NCI-H526 treated with DMSO at 0.1 percent for 48 hours (cell line): Measurements from ENCODE around the gene NACC2.
"Not testable (repeated sequence)": the region's sequence is repeated elsewhere in the genome, so short reads cannot be mapped to it uniquely, and the experiment has no call there.

Experiments
- DNase-seq: peaks from one replicate; lab custom pipeline; 2025; lab: John Stamatoyannopoulos, UW

The NACC2 gene

DNA sequence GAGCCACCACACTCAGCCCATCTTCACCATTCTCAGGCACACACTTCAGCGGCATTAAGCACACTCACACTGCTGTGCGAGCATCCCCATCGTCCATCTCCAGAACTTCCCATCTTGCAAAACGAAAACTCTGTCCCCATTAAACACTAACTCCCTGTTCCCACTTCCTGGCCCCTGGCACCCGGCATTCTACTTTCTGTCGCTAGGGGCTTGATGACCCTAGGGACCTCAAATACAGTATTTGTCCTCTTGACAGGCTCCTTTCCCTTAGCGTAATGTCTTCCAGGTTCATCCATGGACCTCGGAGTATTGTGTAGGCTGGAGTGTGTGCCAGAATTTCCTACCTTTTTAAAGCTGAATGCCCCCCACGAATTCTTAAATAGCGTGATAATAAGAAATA is 119.3 kb downstream of the NACC2 start:
- DNase-seq = no peak

DNA sequence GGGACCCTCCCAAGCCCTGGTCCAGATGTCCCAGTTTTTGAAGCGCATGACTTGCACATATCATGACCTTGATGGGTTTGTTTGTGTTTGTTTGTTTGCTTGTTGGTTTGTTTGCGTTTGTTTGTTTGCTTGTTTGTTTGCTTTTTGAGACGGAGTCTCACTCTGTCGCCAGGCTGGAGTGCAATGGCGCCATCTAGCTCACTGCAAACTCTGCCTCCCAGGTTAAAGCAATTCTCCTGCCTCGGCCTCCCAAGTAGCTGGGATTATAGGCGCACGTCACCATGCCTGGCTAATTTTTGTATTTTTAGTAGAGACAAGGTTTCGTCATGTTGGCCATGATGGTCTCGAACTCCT is 120.9 kb downstream of the NACC2 start:
- DNase-seq = no peak

- DNase-seq = no peak
These were observed 121.5 kb downstream of the NACC2 start for GRCh38 chr9:135973277-135974219.

DNA sequence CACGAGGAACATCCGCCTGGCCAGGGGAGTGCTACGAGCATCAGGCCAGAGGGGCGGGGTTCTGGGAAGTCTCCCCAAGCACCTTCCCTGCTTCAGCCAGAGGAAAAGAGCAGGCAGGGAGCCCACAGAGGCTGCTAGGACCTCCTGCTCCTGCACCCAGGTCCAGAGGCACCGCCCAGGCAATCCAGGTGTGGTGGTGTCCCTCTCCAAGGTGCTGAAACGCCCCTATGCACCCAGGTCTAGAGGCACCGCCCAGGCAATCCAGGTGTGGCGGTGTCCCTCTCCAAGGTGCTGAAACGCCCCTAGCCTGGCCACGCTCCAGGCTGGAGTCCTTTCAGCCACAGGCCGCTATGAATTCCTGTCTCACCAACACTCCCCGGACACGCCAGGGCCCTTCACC is 123.2 kb downstream of the NACC2 start:
- no peak for DNase-seq

GRCh38 chr9:135971111-135971766 is 123.8 kb downstream of the NACC2 start:
- DNase-seq = no peak

DNA sequence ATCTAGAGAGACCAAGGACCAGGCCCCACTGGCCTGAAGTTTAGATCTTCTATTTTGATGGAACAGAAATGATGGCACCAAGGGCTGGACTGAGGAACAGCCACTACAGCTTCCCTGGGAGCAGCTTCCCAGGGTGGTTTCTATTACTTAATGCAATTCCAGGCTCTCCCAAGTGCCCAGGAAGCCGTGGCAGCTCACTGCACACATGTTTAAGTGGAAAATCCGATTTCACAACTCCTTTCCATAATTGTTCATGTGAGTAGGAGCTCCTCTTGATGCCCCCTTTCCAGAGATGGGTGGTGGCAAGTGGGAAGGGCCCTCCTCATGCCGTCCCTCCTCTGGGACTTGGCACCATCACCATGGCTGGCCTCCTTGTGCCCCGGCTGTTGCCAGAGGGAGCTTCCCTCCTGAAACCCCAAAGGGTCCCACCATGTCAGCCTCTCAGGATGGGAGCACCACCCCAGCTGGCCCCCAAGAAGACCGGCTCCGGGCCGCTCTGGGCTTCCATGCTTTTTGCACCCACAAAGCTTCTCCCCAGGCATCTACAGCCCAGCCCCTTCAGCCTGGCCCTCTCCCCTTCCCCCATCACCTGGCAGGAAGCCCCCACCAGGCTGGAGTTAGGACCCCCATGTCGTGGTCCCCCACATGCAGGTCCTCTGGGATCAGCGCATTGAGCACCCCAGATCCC is 124.8 kb downstream of the NACC2 start:
- no peak for DNase-seq

DNA sequence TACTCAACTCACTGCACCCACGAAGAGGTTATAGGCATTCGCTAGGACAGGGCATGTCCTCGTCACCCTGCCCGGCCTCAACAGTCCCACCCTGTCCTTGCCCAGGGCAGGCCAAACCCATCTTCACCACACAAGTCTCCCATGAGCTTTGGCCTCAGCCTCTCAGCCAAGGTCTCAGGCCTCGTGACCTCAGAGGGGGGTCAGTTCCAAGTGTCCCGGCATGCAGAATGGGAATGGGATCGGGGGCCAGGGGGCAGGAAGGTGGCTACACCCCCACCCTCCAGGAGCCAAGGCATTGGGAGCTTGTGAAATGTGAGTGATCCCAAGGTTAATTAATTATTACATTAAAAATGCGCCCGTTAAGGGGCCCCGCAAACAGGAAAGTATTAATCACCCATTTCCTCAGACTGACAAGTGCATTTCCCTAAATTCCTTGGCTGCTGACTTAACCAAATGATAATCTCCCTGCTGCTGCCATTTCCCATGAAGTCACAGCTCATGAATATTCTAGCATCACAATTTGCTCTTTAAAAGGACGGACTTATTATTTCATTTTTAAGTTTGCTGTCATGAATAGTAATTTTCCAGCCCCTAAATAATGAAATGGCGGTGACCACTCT is 125.9 kb downstream of the NACC2 start:
- DNase-seq = no peak

GRCh38 chr9:135968601-135969000 is 126.5 kb downstream of the NACC2 start:
- no peak for DNase-seq

- DNase-seq = no peak
These were observed 127.0 kb downstream of the NACC2 start for GRCh38 chr9:135968083-135968476.

- not testable (repeated sequence) for DNase-seq
These were observed 128.2 kb downstream of the NACC2 start for GRCh38 chr9:135966916-135967260.

- DNase-seq = no peak
These were observed 129.8 kb downstream of the NACC2 start for GRCh38 chr9:135965124-135965756.

GRCh38 chr9:135963938-135964337 is 131.2 kb downstream of the NACC2 start:
- no peak for DNase-seq

DNA sequence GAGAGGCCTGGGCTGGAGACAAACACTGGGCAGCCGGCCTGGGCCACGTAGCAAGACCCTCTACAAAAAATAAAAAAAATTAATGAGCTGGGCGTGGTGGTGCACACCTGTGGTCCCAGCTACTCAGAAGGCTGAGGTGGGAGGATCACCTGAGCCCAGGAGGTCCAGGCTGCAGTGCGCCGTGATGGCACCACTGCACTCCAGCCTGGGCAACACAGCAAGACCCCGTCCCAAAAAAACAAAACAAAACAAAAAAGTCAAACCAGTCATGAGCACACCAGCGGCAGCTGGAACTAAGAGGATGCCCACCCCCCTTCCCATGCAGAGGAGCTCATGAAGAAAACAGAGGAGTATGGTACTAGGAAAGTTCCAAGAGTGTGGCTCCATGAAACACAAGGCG is 131.8 kb downstream of the NACC2 start:
- no peak for DNase-seq

DNA sequence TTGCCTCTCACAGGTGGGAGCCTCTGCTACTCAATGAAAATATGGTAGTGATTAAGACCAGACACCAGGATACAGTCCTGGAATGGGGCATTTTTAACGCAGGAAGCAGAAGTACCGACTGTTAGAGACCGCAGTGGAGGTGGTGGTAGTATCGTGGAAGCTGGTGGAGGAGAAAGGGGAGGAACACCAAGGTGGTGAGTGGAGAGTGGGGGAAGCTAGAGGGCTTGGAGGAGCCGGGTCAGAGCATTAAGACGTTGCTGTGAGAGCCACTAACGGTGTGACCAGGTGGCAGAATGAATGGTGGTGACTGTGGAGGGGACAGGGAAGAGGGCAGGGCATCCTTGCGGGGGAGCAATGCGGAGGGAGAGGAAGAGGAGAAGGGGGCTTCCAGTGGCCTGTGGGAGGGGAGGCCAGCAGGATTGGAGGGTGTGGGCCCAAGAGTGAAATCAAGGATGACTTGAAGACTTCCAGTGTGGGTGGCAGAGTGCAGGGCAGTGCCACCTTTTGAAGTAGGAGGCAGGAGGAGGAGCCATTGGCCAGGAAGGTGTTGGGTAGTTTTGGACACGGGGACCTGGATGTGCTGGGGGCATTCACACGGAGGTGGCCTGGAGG is 132.3 kb downstream of the NACC2 start:
- no peak for DNase-seq

- no peak for DNase-seq
These were observed 133.0 kb downstream of the NACC2 start for GRCh38 chr9:135961811-135962695.

DNA sequence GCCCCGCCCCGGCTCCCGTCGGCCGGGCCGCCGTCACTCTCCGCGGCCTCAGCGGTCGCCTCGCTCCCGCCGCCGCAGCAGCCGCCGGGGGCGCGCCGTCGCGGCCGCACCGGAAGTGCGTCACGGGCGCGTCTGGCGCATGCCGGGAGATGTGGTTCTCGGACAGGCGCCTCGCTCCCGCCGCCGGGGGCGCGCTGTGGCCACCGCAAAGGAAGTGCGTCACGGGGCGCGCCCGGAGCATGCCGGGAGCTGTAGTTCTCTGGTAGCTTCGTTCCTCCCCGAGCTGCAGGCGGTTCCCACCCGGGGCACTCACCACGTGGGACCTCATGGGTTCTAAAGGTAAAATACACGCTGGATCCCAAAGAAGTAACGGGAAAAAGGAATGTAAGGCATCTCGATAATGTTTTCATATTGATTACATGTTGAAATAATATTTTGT is 133.8 kb downstream of the NACC2 start, which contains the start of gene UBAC1:
Gene UBAC1, minus strand, starts transcription at position 97 of the 439 bp plus-strand sequence. CDS start 211 bp downstream, outside the sequence.
- DNase-seq = peak; percentile 68

- DNase-seq = no peak
These were observed 134.4 kb downstream of the NACC2 start for GRCh38 chr9:135960411-135961276.

DNA sequence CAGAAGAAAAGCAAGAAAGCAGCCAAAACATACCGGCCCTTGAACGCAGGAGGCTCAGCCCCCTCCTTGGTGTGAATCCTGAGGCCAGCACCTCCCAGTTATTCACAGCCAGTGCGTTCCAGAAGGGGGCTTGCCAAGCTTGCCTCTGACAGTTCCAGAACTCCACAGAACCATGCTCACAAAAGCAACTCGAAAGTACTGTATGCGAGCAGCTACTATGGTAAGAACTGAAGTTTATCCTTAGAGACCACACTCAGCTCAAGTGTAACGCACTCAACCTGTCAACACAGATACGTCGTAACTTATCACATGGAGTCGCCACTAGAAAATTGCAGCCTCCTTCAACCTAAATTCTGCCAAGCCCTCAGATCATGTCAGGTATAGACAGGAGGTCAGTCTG is 135.3 kb downstream of the NACC2 start:
- DNase-seq = no peak

DNA sequence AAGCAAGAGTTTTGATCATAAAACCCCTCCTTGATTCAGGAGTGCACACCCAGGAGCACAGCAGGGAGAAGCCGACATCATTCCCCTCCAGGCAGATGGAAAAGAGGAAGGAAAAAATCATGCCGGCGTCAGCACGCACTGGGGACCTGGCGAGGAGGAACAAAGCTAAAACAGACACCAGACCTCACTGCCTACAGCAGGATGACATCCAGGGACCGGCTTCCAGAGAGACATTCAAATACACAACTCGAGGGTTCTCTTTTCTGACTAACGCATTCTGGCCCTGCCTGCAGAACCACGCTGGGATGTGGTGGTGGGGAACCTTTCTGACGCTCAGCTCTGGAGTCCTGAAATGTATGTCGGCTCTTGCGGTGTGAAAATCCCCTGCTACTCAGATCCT is 136.6 kb downstream of the NACC2 start:
- DNase-seq = no peak
